Measurements from ENCODE around the gene TRAF5. TPM values are rescaled to one million over a fixed set of nuclear protein-coding genes. Genes with fewer than 3 reads are reported as not detected.
"Not testable (repeated sequence)": the region's sequence is repeated elsewhere in the genome, so short reads cannot be mapped to it uniquely, and the experiment has no call there.

TRAF5 gene
- total RNA-seq, 1 experiment from 2014 or later, result 22.2 TPM

DNA sequence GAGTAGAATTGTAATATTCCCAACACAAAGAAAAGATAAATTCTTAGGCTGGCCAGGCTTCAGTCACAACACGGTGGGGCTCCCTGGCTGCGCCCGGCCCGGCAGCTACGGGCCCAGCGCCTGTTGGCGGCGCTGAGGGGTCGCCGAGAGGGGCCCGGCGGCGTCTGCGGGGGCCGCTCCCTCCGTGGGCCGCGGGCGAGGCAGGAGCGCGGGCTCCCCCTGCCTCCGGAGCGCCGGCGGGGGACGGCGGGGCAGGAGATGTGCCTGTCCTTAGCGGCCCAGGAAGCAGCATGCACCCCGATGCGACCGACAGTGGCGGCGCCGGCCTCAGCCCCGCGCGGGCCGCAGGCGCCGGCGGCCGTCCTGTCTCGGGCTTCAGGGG, 89.6 kb downstream of the TRAF5 start:
- H3K36me3 Mint-ChIP-seq, result peaks cover 32% of the 10 kb centered on the region
- H3K27me3 Mint-ChIP-seq (ENCODE audit: low read depth); POLR2A ChIA-PET: not testable (repeated sequence)
- peak overlapping the region; percentile 68 for H3K4me3 Mint-ChIP-seq
- H3K9me3 Mint-ChIP-seq, result peaks cover 24% of the 10 kb centered on the region
- ATAC-seq, result peak; percentile 88
- peak; percentile 66 for DNase-seq (ENCODE audit: low spot score)
- TF ChIP-seq, protein P1, sequence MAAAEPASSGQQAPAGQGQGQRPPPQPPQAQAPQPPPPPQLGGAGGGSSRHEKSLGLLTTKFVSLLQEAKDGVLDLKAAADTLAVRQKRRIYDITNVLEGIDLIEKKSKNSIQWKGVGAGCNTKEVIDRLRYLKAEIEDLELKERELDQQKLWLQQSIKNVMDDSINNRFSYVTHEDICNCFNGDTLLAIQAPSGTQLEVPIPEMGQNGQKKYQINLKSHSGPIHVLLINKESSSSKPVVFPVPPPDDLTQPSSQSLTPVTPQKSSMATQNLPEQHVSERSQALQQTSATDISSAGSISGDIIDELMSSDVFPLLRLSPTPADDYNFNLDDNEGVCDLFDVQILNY (CRISPR knock-in tag; IDR thresholded peaks at IDR 0.05), result 0 out of 2 replicates have a peak, but pooled peaks have one; percentile 25
- TF ChIP-seq FOXK1 (CRISPR knock-in tag; IDR thresholded peaks at IDR 0.05) (0 out of 2 replicates have a peak, but pooled peaks have one; percentile 6), ZNF121 (CRISPR knock-in tag; IDR thresholded peaks at IDR 0.05) (0 out of 2 replicates have a peak, but pooled peaks have one; percentile 41), ESRRA (CRISPR knock-in tag; IDR thresholded peaks at IDR 0.05; ENCODE audit: borderline replicate concordance) (0 out of 2 replicates have a peak, but pooled peaks have one; percentile 17)
- TF ChIP-seq, protein P2, sequence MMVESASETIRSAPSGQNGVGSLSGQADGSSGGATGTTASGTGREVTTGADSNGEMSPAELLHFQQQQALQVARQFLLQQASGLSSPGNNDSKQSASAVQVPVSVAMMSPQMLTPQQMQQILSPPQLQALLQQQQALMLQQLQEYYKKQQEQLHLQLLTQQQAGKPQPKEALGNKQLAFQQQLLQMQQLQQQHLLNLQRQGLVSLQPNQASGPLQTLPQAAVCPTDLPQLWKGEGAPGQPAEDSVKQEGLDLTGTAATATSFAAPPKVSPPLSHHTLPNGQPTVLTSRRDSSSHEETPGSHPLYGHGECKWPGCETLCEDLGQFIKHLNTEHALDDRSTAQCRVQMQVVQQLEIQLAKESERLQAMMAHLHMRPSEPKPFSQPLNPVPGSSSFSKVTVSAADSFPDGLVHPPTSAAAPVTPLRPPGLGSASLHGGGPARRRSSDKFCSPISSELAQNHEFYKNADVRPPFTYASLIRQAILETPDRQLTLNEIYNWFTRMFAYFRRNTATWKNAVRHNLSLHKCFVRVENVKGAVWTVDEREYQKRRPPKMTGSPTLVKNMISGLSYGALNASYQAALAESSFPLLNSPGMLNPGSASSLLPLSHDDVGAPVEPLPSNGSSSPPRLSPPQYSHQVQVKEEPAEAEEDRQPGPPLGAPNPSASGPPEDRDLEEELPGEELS (CRISPR knock-in tag; IDR thresholded peaks at IDR 0.05), result 0 out of 2 replicates have a peak, but pooled peaks have one; percentile 11
- H3K4me1 Mint-ChIP-seq, result peaks cover 22% of the 10 kb centered on the region
- peak overlapping the region; percentile 4; the same call in 1 of the 2 replicates for H3K27ac Mint-ChIP-seq
- CTCF ChIA-PET, result interaction anchor here (0.8 to 1.9 kb wide), 8 partner anchors 16 to 99 kb away, joined by 3 to 5 read pairs (median 3); no protein-coding TSS in a partner anchor

DNA sequence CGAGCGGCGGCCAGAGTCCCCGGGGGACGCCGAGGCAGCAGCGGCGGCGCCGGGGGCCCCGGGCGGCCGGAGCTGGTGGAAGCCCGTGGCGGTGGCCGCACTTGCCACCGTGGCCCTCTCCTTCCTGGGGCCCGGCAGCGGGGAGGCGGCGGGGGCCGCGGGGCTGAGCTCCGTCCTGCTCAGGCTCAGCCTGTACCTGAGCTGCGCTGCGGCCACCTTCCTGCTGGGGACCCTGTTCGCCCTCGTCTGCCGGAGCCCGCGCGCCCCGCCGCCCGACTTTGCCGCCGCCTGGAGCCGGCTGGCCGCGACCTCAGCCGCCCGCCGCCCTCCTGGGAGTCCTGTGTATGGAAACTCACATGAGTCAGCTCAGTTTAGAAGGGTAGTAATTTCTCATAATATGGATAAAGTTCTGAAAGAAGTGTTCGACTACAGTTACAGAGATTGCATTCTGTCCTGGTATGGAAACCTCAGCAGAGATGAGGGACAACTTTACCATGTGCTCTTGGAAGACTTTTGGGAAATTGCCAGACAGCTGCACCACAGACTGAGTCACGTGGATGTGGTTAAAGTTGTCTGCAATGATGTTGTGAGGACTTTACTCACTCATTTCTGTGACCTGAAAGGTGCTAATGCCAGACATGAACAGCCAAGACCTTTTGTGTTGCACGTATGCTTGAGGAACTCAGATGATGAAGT, 90.1 kb downstream of the TRAF5 start:
- DNase-seq (ENCODE audit: low spot score) (peak; percentile 79), ATAC-seq (peak; percentile 88)
- H3K27ac Mint-ChIP-seq; POLR2A ChIA-PET; H3K27me3 Mint-ChIP-seq (ENCODE audit: low read depth): not testable (repeated sequence)
- peaks cover 26% of the 10 kb centered on the region for H3K36me3 Mint-ChIP-seq
- peaks cover 20% of the 10 kb centered on the region for H3K9me3 Mint-ChIP-seq
- H3K4me1 Mint-ChIP-seq, result peaks cover 22% of the 10 kb centered on the region
- CTCF ChIA-PET, result interaction anchor here (0.8 to 1.9 kb wide), 9 partner anchors 16 to 98 kb away, joined by 3 to 5 read pairs (median 3); no protein-coding TSS in a partner anchor
- peak overlapping the region; percentile 66 for H3K4me3 Mint-ChIP-seq

DNA sequence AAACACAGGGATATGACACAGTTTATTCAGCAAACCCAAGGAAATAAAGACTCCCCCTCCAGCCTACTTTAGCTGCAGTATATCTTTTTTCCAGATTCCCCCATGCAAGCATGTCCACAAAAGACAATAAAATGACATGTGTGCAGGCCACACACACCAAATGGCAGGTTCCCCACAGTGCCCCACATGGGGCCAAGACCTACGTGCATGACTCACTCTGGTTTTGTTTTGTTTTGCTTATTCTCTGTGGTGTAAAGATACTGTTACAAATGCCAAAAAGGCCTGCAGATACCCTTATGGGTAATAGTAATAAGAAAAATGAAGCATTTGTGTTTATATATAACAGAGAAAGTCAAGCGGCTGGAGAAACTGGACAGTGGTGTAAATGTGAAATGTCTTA, 93.8 kb downstream of the TRAF5 start:
- CTCF ChIA-PET, result no interaction called here
- no peak for ATAC-seq

More for the DNA sequence above, 93.8 kb downstream of the TRAF5 start:
- POLR2A ChIA-PET, result no interaction called here
- H3K4me1 Mint-ChIP-seq, result peaks cover 22% of the 10 kb centered on the region
- no peak overlapping the region for H3K4me3 Mint-ChIP-seq
- no peak for TF ChIP-seq GABPB1 (CRISPR knock-in tag; IDR thresholded peaks at IDR 0.05)
- TF ChIP-seq MXD4 (CRISPR knock-in tag; IDR thresholded peaks at IDR 0.05; ENCODE audit: borderline replicate concordance), result no peak
- no peak for TF ChIP-seq CBFB (CRISPR knock-in tag; IDR thresholded peaks at IDR 0.05; ENCODE audit: low read depth)
- TF ChIP-seq, protein P3, sequence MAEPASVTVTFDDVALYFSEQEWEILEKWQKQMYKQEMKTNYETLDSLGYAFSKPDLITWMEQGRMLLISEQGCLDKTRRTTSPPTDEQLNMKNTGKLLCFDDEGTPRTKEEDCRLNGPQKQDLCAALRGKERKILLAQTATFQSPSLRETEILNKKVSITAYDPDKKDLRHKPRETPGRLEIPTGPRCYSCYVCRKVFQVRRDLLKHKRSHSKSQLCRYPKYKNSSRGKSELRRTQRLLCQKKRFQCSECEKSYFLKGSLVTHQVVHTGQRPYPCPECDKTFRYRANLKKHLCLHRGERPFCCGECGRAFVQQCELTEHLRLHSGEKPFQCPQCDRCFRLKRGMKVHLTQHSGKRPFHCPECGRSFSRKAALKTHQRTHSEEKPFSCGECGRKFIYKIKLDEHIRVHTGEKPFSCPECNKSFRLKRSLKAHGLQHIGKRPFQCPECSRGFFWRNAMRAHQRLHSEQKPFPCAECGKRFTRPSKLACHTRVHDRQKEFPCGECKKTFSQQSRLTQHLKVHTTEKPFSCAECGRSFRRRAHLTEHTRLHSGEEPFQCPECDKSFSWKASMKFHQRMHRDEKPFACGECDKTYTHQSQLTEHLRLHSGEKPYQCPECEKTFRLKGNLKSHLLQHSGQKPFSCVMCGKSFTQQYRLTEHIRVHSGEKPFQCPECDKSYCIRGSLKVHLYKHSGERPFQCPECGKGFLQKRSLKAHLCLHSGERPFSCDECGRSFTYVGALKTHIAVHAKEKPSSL (CRISPR knock-in tag; conservative IDR thresholded peaks at IDR 0.05), result no peak
- TF ChIP-seq, protein P4, sequence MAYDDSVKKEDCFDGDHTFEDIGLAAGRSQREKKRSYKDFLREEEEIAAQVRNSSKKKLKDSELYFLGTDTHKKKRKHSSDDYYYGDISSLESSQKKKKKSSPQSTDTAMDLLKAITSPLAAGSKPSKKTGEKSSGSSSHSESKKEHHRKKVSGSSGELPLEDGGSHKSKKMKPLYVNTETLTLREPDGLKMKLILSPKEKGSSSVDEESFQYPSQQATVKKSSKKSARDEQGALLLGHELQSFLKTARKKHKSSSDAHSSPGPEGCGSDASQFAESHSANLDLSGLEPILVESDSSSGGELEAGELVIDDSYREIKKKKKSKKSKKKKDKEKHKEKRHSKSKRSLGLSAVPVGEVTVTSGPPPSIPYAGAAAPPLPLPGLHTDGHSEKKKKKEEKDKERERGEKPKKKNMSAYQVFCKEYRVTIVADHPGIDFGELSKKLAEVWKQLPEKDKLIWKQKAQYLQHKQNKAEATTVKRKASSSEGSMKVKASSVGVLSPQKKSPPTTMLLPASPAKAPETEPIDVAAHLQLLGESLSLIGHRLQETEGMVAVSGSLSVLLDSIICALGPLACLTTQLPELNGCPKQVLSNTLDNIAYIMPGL (CRISPR knock-in tag; IDR thresholded peaks at IDR 0.05), result no peak
- TF ChIP-seq, protein P5, sequence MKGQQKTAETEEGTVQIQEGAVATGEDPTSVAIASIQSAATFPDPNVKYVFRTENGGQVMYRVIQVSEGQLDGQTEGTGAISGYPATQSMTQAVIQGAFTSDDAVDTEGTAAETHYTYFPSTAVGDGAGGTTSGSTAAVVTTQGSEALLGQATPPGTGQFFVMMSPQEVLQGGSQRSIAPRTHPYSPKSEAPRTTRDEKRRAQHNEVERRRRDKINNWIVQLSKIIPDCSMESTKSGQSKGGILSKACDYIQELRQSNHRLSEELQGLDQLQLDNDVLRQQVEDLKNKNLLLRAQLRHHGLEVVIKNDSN (CRISPR knock-in tag; IDR thresholded peaks at IDR 0.05), result no peak
- TF ChIP-seq CREB1 (CRISPR knock-in tag; IDR thresholded peaks at IDR 0.05), result no peak
- no peak for TF ChIP-seq ELF4 (CRISPR knock-in tag; IDR thresholded peaks at IDR 0.05; ENCODE audit: low read depth)
- TF ChIP-seq, protein P6, sequence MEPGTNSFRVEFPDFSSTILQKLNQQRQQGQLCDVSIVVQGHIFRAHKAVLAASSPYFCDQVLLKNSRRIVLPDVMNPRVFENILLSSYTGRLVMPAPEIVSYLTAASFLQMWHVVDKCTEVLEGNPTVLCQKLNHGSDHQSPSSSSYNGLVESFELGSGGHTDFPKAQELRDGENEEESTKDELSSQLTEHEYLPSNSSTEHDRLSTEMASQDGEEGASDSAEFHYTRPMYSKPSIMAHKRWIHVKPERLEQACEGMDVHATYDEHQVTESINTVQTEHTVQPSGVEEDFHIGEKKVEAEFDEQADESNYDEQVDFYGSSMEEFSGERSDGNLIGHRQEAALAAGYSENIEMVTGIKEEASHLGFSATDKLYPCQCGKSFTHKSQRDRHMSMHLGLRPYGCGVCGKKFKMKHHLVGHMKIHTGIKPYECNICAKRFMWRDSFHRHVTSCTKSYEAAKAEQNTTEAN (CRISPR knock-in tag; IDR thresholded peaks at IDR 0.05), result no peak
- TF ChIP-seq ZNF671 (CRISPR knock-in tag; IDR thresholded peaks at IDR 0.05), result no peak
- TF ChIP-seq TCF7 (CRISPR knock-in tag; IDR thresholded peaks at IDR 0.05; ENCODE audit: low read depth), result no peak
- DNase-seq (ENCODE audit: low spot score), result no peak
- H3K36me3 Mint-ChIP-seq, result peaks cover 7% of the 10 kb centered on the region
- peaks cover 9% of the 10 kb centered on the region for H3K27me3 Mint-ChIP-seq (ENCODE audit: low read depth)
- peak overlapping the region; percentile 1; the same call in 1 of the 2 replicates for H3K27ac Mint-ChIP-seq
- H3K9me3 Mint-ChIP-seq, result peaks cover 4% of the 10 kb centered on the region; the same call in 1 of the 2 replicates
